GM19240 (cell line): ENCODE data around the gene NR6A1.

Source experiments
- DNase-seq: peaks from one replicate; pipeline ENCODE4 v3.0.0; 2011; ENCODE audit warnings: low spot score; ENCODE audit not compliant: insufficient read length

Gene NR6A1

GRCh38 chr9:124506433-124506832 lies 264.7 kb downstream of the NR6A1 start:
- no peak for DNase-seq

- no peak for DNase-seq
These were observed 265.2 kb downstream of the NR6A1 start for GRCh38 chr9:124505901-124506346.

- no peak for DNase-seq
These were observed 265.9 kb downstream of the NR6A1 start for GRCh38 chr9:124505006-124505900.

GRCh38 chr9:124504530-124505005 lies 266.5 kb downstream of the NR6A1 start:
- DNase-seq = no peak

GRCh38 chr9:124503713-124504529 lies 267.2 kb downstream of the NR6A1 start:
- DNase-seq = no peak

- DNase-seq = no peak
These were observed 268.1 kb downstream of the NR6A1 start for GRCh38 chr9:124502711-124503702.

- DNase-seq = no peak
These were observed 269.3 kb downstream of the NR6A1 start for GRCh38 chr9:124501771-124502320.

- DNase-seq = no peak
These were observed 270.1 kb downstream of the NR6A1 start for GRCh38 chr9:124500796-124501611.

- DNase-seq = no peak
These were observed 270.9 kb downstream of the NR6A1 start for GRCh38 chr9:124500028-124500795.

GRCh38 chr9:124499216-124499615 lies 271.9 kb downstream of the NR6A1 start:
- no peak for DNase-seq

GRCh38 chr9:124498499-124499146 lies 272.5 kb downstream of the NR6A1 start:
- DNase-seq = no peak

GRCh38 chr9:124498040-124498439 lies 273.1 kb downstream of the NR6A1 start:
- no peak for DNase-seq

GRCh38 chr9:124497441-124497840 lies 273.7 kb downstream of the NR6A1 start:
- no peak for DNase-seq

- DNase-seq = no peak
These were observed 274.6 kb downstream of the NR6A1 start for GRCh38 chr9:124496463-124496862.

- DNase-seq = no peak
These were observed 275.0 kb downstream of the NR6A1 start for GRCh38 chr9:124496075-124496449.

- DNase-seq = no peak
These were observed 275.7 kb downstream of the NR6A1 start for GRCh38 chr9:124495126-124496074.

- DNase-seq = peak; percentile 47
These were observed 277.2 kb downstream of the NR6A1 start for GRCh38 chr9:124493794-124494479.
